Gastrocnemius medialis (tissue), 4 donors: ENCODE results near the gene MCOLN1.

ENCODE experiments used
- POLR2A ChIP-seq, 2 donors: fragments of 450-650 bp; IDR thresholded peaks; one replicate each; pipeline ENCODE4 v1.6.1; 2017; ENCODE audit warnings: antibody characterized with exemption in 2 of 2, mild to moderate bottlenecking in 2 of 2, moderate library complexity in 2 of 2
- TF ChIP-seq, protein P1 (sequence below), 5 experiments: fragments of 450-650 bp in 3 of 5; fragments of 200-600 bp in 2 of 5; sonication (generic) in 2 of 5; IDR thresholded peaks in 4 of 5; conservative IDR thresholded peaks in 1 of 5; 1 replicate in 4 of 5; 2 replicates in 1 of 5; pipeline ENCODE4 v1.5.1; 2016 to 2019; ENCODE audit warnings: antibody characterized with exemption in 5 of 5, mild to moderate bottlenecking in 3 of 5, moderate library complexity in 3 of 5

DNA sequence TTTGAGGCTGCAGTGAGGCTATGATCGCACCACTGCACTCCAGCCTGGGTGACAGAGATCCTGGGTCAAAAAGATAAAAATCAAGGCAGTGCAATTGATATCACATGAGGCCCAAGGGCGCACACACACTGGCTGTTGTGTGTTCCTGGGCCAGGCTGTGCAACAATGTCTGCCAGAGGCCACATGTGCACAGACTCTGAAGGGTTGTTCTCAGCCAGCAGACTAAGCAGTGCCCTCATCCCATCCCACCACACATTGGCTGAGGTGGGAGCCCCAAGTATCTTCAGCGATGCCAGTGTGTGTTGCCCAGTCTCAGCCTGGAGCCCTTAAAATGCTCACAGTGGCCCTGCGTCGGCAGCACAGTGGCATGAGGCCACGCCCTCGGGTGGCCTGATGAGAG, 46.2 kb upstream of the MCOLN1 start:
- TF ChIP-seq, protein P1, sequence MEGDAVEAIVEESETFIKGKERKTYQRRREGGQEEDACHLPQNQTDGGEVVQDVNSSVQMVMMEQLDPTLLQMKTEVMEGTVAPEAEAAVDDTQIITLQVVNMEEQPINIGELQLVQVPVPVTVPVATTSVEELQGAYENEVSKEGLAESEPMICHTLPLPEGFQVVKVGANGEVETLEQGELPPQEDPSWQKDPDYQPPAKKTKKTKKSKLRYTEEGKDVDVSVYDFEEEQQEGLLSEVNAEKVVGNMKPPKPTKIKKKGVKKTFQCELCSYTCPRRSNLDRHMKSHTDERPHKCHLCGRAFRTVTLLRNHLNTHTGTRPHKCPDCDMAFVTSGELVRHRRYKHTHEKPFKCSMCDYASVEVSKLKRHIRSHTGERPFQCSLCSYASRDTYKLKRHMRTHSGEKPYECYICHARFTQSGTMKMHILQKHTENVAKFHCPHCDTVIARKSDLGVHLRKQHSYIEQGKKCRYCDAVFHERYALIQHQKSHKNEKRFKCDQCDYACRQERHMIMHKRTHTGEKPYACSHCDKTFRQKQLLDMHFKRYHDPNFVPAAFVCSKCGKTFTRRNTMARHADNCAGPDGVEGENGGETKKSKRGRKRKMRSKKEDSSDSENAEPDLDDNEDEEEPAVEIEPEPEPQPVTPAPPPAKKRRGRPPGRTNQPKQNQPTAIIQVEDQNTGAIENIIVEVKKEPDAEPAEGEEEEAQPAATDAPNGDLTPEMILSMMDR (IDR thresholded peaks at IDR 0.05 in 4 of 5, conservative IDR thresholded peaks at IDR 0.05 in 1 of 5), result no peak
- TF ChIP-seq POLR2A (IDR thresholded peaks at IDR 0.05), result no peak
